GM10248 (cell line): ENCODE results near the gene WFS1.

Experiments
- CTCF ChIA-PET: fragments of 300-600 bp; sonication (Branson Sonifier 250); formaldehyde crosslinking; extraction: SDS; loops from one replicate; lab custom pipeline; 2021; ENCODE audit warnings: antibody characterized with exemption; lab: Yijun Ruan, JAX
- POLR2A ChIA-PET: fragments of 350-650 bp; sonication (Branson Sonifier 250); formaldehyde crosslinking; extraction: SDS; loops from one replicate; lab custom pipeline; 2020; ENCODE audit warnings: antibody characterized with exemption; lab: Yijun Ruan, JAX
- DNase-seq: peaks from one replicate; pipeline ENCODE4 v3.0.0; 2012; ENCODE audit errors: extremely low spot score
- CTCF ChIP-seq: IDR thresholded peaks from 2 replicates; pipeline ENCODE4 v1.5.1; 2012; ENCODE audit warnings: mild to moderate bottlenecking, low read depth; ENCODE audit errors: extremely low read depth, missing control alignments, control extremely low read depth

The WFS1 gene

DNA sequence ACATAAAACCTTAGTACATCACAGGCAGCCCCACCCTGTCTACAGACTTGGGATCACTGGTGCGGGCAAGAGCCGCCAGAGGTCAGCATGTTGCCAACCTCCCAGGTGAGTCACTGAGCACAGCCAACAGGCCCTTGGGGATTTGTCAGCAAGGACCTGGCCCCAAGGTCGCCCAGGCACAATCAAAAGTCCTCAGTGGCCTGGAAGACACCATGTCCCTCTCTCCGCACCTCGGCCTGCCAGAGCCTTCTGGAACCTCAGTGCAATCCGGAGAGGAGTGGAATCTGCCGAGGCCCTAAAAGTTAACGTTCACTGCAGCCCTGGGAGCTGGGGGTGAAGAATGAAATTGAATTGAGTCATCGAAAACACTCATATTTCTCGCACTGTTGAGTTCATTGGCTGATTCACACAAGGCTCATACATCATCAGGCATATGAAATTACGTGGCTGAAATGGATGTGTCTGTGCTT lies 74.3 kb downstream of the WFS1 start:
- POLR2A ChIA-PET: no interaction called here
- DNase-seq: no peak
- TF ChIP-seq CTCF: peak; percentile 16
- CTCF ChIA-PET: interaction anchor here (4.0 kb wide), 1 partner anchor 12 kb away, joined by 19 read pairs; no protein-coding TSS in a partner anchor

DNA sequence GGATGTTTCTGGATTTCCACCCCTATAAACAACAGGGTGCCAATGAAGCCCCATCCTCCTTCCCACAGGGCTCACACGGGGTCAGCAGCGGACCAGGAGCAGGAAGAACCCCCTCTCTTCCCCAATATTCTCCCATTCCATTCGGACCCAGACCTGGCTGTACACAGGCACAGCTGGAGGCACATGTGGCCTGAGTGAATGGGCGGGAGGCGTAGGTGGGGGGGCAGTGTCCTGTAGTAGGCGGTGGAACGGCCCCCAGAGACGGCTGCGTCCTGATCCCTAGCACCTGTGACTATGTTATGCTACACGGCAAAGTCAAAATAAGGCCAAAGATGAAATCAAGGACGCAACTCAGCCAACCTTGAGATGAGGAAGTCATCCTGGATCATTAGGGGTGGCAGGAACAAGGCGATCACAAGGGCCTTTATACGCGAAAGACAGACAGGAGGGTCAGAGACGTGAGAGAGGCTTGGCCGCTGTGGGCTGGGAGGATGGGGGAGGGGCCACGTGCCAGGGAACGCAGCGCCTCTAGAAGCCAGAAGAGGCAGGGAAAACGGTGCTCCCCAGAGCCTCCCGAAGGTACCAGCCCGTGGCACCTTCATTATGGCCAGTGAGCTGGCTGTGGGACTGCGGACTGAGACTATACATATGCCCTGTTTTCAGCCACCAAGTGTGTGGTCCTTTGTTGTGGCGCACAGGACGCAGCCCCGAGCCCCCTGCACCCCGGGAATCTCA lies 75.6 kb downstream of the WFS1 start:
- CTCF ChIA-PET: interaction anchor here (3.9 to 4.0 kb wide), 2 partner anchors 13 to 18 kb away, joined by 12 to 19 read pairs; no protein-coding TSS in a partner anchor
- no peak for TF ChIP-seq CTCF
- no peak for DNase-seq
- POLR2A ChIA-PET: no interaction called here

- TF ChIP-seq CTCF: no peak
- POLR2A ChIA-PET: no interaction called here
- no peak for DNase-seq
- CTCF ChIA-PET: interaction anchor here (3.9 to 4.0 kb wide), 2 partner anchors 14 to 19 kb away, joined by 12 to 19 read pairs; no protein-coding TSS in a partner anchor
These were observed 76.2 kb downstream of the WFS1 start for GRCh38 chr4:6345866-6346265.

DNA sequence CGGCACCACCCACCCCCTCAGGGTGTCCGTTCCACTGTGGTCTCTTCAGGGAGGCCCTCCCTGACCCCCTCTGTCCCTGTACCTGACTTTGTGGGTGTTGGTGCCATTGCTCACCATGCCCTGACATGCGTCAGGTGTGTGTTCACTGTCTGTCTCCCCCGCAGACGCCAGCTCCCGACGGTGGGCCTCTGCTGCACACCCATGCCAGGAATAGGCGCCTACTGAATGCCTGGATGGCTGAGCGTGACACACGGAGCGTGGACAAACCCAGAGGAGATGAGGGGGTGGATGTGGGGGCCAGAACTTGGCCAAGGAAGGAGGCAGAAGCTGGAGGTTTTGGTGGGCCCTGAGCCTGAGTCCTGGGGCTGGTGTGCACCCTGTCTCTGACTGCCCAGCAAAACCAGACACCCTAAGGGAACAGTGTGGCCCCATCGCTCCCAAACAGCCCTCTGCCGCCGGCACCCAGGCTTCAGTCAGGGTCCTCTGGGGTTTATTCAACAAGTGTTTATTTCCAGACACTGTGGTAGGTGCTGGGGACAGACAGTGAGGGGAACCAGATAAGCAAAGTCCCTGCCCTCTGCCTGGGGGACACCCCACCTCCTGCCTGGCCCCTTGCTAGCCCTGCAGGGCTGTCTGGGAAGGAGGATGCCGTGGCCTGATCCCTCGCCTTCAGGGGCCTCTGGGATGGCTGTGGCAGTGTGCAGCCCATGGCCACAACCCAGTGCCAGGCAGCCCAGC lies 76.9 kb downstream of the WFS1 start:
- TF ChIP-seq CTCF: no peak
- DNase-seq: no peak
- ChIA-PET CTCF (interaction anchor here (1.2 to 3.9 kb wide), 3 partner anchors 14 to 200 kb away, joined by 3 to 12 read pairs (median 7); no protein-coding TSS in a partner anchor), POLR2A (no interaction called here)

GRCh38 chr4:6347511-6348045 lies 77.9 kb downstream of the WFS1 start:
- ChIA-PET POLR2A (no interaction called here), CTCF (interaction anchor here (1.2 to 3.9 kb wide), 4 partner anchors 15 to 199 kb away, joined by 3 to 12 read pairs (median 5); no protein-coding TSS in a partner anchor)
- no peak for DNase-seq
- TF ChIP-seq CTCF: no peak

DNA sequence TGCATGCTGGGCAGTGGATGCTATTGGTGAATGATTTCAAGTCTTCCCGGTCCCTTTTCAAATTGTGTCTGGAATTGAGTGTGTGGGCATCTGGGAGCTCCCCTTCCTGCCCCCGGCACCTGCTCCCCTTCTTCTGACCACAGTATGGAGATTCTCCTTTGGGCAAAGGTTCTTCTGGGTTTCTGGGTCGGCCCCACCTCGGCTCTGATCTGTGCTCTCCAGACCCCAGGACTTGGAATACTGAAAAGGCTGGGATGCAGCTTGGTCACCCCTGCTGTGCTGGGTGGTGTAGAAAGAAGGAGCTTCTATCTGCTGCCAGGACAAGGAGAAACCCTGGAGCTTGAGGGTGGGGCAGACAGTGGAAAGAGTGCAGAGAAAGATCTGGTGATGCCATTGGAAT lies 78.8 kb downstream of the WFS1 start:
- CTCF ChIA-PET: interaction anchor here (1.2 to 3.9 kb wide), 5 partner anchors 16 to 97 kb away, joined by 3 to 12 read pairs (median 4); no protein-coding TSS in a partner anchor
- no peak for DNase-seq
- POLR2A ChIA-PET: no interaction called here
- no peak for TF ChIP-seq CTCF
